Effector memory CD8-positive, alpha-beta T cell (primary cell): ENCODE results near the gene PHLDA1.

Source experiments
- ATAC-seq: fragments of 150-1000 bp; cut with Tn5 transposase; replicated peaks from 2 replicates; pipeline ENCODE4 v1.10.0; 2021; ENCODE audit warnings: mild to moderate bottlenecking, moderate library complexity
- DNase-seq, 3 experiments: peaks; one replicate each; pipeline ENCODE4 v3.0.0; 2021
- H3K27ac Mint-ChIP-seq, 2 donors: one replicate each; pipeline ENCODE4 v1.8.0; 2022; ENCODE audit warnings: mild to moderate bottlenecking in 2 of 2, mixed read lengths in 2 of 2, moderate library complexity in 2 of 2
- H3K27me3 Mint-ChIP-seq, 2 donors: one replicate each; pipeline ENCODE4 v1.8.0; 2022; ENCODE audit warnings: mixed read lengths in 2 of 2
- H3K36me3 Mint-ChIP-seq: one replicate; pipeline ENCODE4 v1.8.0; 2022; ENCODE audit warnings: mild to moderate bottlenecking, moderate library complexity, mixed read lengths; ENCODE audit not compliant: insufficient read depth
- H3K4me1 Mint-ChIP-seq, 2 donors: one replicate each; pipeline ENCODE4 v1.8.0; 2022; ENCODE audit warnings: low read depth in 2 of 2, mixed read lengths in 2 of 2
- H3K4me3 Mint-ChIP-seq, 2 donors: one replicate each; pipeline ENCODE4 v1.8.0; 2022; ENCODE audit warnings: mild to moderate bottlenecking in 2 of 2, mixed read lengths in 2 of 2, moderate library complexity in 2 of 2
- H3K9me3 Mint-ChIP-seq, 2 donors: one replicate each; pipeline ENCODE4 v1.8.0; 2022; ENCODE audit warnings: mixed read lengths in 2 of 2

PHLDA1 gene

DNA sequence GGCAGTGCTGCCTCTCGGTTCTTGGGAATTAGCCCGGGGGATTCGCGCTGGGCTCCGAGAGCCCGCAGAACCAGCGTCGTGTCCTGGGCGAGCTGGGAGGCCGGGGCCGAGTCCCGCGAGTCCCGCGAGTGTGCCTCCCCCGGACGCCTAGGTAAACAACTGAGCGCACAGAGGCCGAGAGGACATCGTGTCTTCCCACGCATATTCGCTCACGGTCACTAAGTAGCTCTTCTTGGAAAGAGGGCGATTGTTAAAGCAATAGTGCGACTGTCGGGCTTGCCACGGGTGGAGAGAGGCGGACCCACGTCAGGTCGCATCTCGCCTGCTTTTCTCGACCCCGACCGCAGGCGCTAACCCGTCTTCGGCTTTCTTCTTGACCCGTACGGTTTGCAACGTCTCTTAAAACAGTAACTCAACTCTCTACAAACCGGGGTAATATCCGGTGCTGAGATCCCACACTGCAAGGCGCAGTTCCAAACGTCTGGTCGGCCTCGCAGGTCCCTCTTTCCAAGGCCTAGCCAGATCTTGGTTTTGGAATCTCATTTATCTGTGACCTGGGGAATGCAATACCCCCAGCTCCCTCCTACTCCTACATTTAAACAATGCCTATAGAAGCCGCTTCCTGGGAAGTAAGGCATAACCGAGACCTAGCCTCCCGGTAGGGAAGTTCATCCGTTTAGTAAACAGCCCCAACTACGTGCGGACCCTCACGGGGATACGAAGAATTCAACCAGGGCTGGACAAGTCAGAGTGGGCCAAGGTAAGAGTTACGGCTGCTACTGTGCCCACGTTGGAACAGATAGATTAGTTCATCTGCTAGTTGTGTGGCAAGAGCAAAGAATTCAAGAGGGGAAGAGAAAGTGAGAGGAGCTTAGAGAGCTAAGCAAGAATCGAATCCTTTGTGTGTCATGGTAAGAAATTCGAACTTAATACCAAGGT is 736 bp upstream of the PHLDA1 start:
- Mint-ChIP-seq H3K27me3 (no peaks in the 10 kb centered on the region), H3K4me3 (peak overlapping the region; percentile 95 to 97), H3K9me3 (no peaks in the 10 kb centered on the region), H3K36me3 (peaks cover 34% of the 10 kb centered on the region), H3K27ac (peak overlapping the region; percentile 98), H3K4me1 (peaks cover 19 to 28% of the 10 kb centered on the region in 2 donors)
- DNase-seq: peak in 2 of 3 experiments; percentile 28 to 39
- peak; percentile 12 for ATAC-seq

DNA sequence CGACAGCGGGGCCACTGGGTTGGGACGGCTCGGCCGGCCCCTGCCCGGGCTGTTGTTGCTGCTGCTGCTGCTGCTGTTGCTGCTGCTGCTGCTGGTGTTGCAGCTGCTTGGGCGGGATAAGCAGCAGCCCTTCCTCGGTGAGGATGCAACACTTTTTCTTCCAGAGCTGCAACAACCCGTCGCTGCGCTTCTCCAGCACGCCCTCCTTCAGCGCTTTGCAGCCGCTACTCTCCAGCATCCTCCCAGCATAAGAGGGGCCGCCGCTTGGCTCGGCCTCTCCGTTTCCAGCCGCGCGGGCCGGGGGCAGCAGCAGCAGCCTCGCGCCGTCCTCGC is 529 bp downstream of the PHLDA1 start:
- Mint-ChIP-seq H3K27me3 (no peaks in the 10 kb centered on the region), H3K27ac (peak overlapping the region; percentile 98), H3K9me3 (no peaks in the 10 kb centered on the region), H3K4me1 (peaks cover 17 to 25% of the 10 kb centered on the region in 2 donors), H3K36me3 (peaks cover 37% of the 10 kb centered on the region), H3K4me3 (peak overlapping the region; percentile 95 to 97)
- DNase-seq (no peak), ATAC-seq (peak; percentile 6)

GRCh38 chr12:76030341-76031080 is 1.1 kb downstream of the PHLDA1 start:
- Mint-ChIP-seq H3K27me3 (no peaks in the 10 kb centered on the region), H3K36me3 (peaks cover 37% of the 10 kb centered on the region), H3K9me3 (no peaks in the 10 kb centered on the region), H3K27ac (peak overlapping the region; percentile 98), H3K4me3 (peak overlapping the region; percentile 95 to 97), H3K4me1 (peaks cover 17 to 25% of the 10 kb centered on the region in 2 donors)
- ATAC-seq (peak; percentile 31), DNase-seq (peak; percentile 56 to 60 (median 57))

GRCh38 chr12:76029982-76030340 is 1.6 kb downstream of the PHLDA1 start:
- peak overlapping the region; percentile 98 for H3K27ac Mint-ChIP-seq
- ATAC-seq (no peak), DNase-seq (no peak)
- no peaks in the 10 kb centered on the region for H3K9me3 Mint-ChIP-seq
- peak overlapping the region; percentile 95 to 97 for H3K4me3 Mint-ChIP-seq
- H3K4me1 Mint-ChIP-seq: peaks cover 17 to 25% of the 10 kb centered on the region in 2 donors
- peaks cover 37% of the 10 kb centered on the region for H3K36me3 Mint-ChIP-seq
- H3K27me3 Mint-ChIP-seq: no peaks in the 10 kb centered on the region

DNA sequence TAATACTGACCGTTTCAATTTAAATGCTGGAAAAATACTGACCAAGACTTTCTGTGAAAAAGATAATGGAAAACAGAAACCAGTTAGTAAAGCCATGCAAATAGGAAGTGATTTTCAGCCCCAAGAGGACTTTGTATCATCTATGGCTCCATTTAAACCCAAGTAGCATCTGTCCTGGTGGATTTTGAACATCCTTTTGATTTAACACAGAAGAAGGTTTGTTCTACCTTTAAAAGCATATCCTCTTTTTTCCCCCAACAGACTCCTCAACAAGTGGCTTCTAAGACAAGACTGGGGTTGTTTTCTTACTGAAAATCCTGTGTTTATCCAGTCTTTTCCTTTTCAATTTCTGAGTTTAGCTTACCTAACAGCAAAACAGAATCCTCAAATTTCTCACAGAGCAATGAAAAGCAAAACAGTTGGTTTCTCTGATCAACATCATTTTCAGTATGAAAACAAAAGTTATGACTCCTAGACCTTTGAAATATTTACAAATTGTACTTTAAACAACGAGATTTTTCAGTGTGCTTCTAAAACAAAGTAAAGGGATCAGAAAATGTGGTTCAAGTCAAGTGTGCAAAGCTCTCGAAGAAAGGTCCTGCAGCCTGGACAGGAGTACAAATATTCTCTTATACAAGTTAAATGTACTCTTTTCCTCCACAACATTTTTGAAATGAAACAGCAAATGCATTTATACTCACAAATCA is 2.9 kb downstream of the PHLDA1 start:
- peaks cover 17 to 21% of the 10 kb centered on the region in 2 donors for H3K4me1 Mint-ChIP-seq
- peak overlapping the region in 1 of 2 donors; percentile 12 for H3K4me3 Mint-ChIP-seq
- DNase-seq (no peak), ATAC-seq (no peak)
- H3K9me3 Mint-ChIP-seq: no peaks in the 10 kb centered on the region
- H3K36me3 Mint-ChIP-seq: peaks cover 37% of the 10 kb centered on the region
- H3K27me3 Mint-ChIP-seq: no peaks in the 10 kb centered on the region
- peak overlapping the region; percentile 98 for H3K27ac Mint-ChIP-seq

DNA sequence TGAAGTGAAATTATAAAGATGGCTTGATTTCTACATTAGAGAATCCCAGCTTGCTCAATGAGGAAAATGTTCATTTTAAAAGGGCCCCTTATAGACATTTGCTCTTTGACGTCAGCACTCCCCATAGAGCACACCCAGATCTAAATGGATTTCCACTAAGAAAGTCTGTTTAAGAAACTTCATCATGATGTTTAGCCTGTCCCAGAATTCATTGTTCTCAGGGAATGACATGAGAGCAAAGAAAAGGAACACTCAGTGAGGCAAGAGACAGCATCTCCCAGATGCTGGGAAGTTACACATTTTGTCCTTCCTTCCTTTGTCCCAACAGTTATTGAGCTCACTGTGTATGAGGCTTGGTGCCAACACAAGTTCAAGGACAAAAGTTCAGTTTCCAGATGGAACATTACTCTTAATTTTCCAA is 4.9 kb downstream of the PHLDA1 start:
- Mint-ChIP-seq H3K27ac (no peak overlapping the region), H3K4me1 (peaks cover 15 to 17% of the 10 kb centered on the region in 2 donors), H3K36me3 (peaks cover 32% of the 10 kb centered on the region), H3K9me3 (no peaks in the 10 kb centered on the region), H3K4me3 (no peak overlapping the region), H3K27me3 (no peaks in the 10 kb centered on the region)
- no peak for DNase-seq
- no peak for ATAC-seq

- Mint-ChIP-seq H3K27me3 (no peaks in the 10 kb centered on the region), H3K4me1 (peaks cover 21% of the 10 kb centered on the region in 2 donors), H3K36me3 (peaks cover 27% of the 10 kb centered on the region), H3K9me3 (no peaks in the 10 kb centered on the region), H3K27ac (no peak overlapping the region), H3K4me3 (no peak overlapping the region)
- ATAC-seq (no peak), DNase-seq (no peak)
Measured at GRCh38 chr12:76025601-76026575, 5.7 kb downstream of the PHLDA1 start.

GRCh38 chr12:76024942-76025600 is 6.5 kb downstream of the PHLDA1 start:
- ATAC-seq: no peak
- H3K9me3 Mint-ChIP-seq: no peaks in the 10 kb centered on the region
- no peak for DNase-seq
- no peak overlapping the region for H3K4me3 Mint-ChIP-seq
- H3K36me3 Mint-ChIP-seq: peaks cover 27% of the 10 kb centered on the region
- peak overlapping the region in 1 of 2 donors; percentile 60 for H3K27ac Mint-ChIP-seq
- H3K4me1 Mint-ChIP-seq: peaks cover 19 to 21% of the 10 kb centered on the region in 2 donors
- no peaks in the 10 kb centered on the region for H3K27me3 Mint-ChIP-seq

DNA sequence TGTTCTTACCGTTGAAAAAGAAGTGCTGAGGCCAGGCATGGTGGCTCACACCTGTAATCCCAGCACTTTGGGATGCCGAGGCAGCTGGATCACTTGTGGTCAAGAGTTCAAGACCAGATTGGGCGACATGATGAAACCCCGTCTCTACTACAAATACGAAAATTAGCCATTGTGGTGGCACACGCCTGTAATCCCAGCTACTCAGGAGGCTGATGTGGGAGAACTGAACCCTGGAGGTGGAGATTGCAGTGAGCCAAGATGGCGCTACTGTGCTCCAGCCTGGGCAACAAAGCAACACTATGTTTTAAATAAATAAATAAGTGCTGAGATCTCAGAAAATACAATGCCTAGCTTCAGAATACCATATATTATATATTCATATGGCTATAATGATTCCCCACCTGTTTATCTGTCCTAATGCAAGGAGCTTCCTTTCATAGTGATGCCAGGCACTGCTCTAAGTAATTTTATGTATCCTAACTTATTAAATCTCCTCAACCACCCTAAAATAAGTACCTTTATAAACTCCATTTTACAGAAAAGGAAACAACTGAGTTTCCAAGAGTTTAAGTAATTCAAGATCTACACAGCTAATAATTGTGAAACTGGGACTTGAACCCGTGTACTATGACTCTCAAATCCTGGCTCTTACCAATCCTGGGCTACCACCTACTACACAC is 7.3 kb downstream of the PHLDA1 start:
- H3K27ac Mint-ChIP-seq: peak overlapping the region in 1 of 2 donors; percentile 60
- H3K36me3 Mint-ChIP-seq: peaks cover 20% of the 10 kb centered on the region
- H3K4me1 Mint-ChIP-seq: peaks cover 22 to 27% of the 10 kb centered on the region in 2 donors
- no peak overlapping the region for H3K4me3 Mint-ChIP-seq
- no peaks in the 10 kb centered on the region for H3K9me3 Mint-ChIP-seq
- no peaks in the 10 kb centered on the region for H3K27me3 Mint-ChIP-seq
- DNase-seq: no peak
- ATAC-seq: no peak

GRCh38 chr12:76023069-76023690 is 8.4 kb downstream of the PHLDA1 start:
- peak overlapping the region; percentile 11 to 83 for H3K27ac Mint-ChIP-seq
- peak overlapping the region in 1 of 2 donors; percentile 13 for H3K4me3 Mint-ChIP-seq
- no peaks in the 10 kb centered on the region for H3K9me3 Mint-ChIP-seq
- no peaks in the 10 kb centered on the region for H3K27me3 Mint-ChIP-seq
- DNase-seq (no peak), ATAC-seq (no peak)
- peaks cover 18% of the 10 kb centered on the region for H3K36me3 Mint-ChIP-seq
- H3K4me1 Mint-ChIP-seq: peaks cover 23 to 28% of the 10 kb centered on the region in 2 donors

DNA sequence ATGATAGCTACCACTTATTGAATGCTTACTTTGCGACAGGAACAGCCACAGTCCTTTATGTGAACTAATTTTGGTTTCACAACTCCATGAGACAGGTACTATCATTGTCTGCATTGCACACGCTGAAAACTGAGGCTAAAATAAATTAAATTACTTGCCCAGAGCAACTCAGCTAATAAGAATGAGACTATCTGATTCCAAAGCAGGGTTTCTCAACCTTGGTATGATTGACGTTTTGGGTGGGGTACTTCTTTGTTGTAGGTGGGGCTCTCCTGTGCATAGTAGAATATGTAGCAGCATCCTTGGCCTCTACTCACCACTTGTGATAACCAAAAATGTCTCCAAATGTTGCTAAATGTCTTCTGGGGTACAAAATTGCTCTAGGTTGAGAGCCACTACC is 9.1 kb downstream of the PHLDA1 start:
- DNase-seq: no peak
- no peak for ATAC-seq
- Mint-ChIP-seq H3K36me3 (peaks cover 16% of the 10 kb centered on the region), H3K9me3 (no peaks in the 10 kb centered on the region), H3K4me1 (peaks cover 23 to 30% of the 10 kb centered on the region in 2 donors), H3K4me3 (peak overlapping the region in 1 of 2 donors; percentile 13), H3K27me3 (no peaks in the 10 kb centered on the region), H3K27ac (peak overlapping the region; percentile 11 to 83)
